ENCODE results near the gene PCGF2. TPM values are rescaled to one million over a fixed set of nuclear protein-coding genes. Genes with fewer than 3 reads are reported as not detected.

Gene PCGF2
- total and polyA plus RNA-seq, 10 of the 15 experiments (the other 5 are each of a cell fraction or from before 2014, with no cell fraction given), result 2.7 to 35.6 (median 7.2) TPM

- intact Hi-C loops (cut with micrococcal nuclease; ENCODE audit: unreplicated experiment), result no loop called here
- ATAC-seq (peak; percentile 9), DNase-seq (ENCODE audit: low read depth, low spot score) (no peak), FAIRE-seq (no peak)
- Histone ChIP-seq H2AFZ (ENCODE audit: control insufficient read depth, low read depth, low read length) (peak overlapping the region; percentile 37; the same call in 1 of the 2 replicates), H3K4me3 (peak overlapping the region; percentile 70), H3K4me1 (ENCODE audit: control insufficient read depth, insufficient read depth, low read length) (peaks cover 30% of the 10 kb centered on the region), H3K9me3 (replicated peaks; ENCODE audit: control insufficient read depth, insufficient read depth, low read length) (no peaks in the 10 kb centered on the region), H3K27me3 (replicated peaks in 1 of 2; ENCODE audit: control insufficient read depth in 2 of 2, insufficient read depth in 2 of 2, low read length in 1 of 2) (no peaks in the 10 kb centered on the region; a peak in 1 of 4 replicates), H3K27ac (ENCODE audit: control insufficient read depth, insufficient read depth) (peak overlapping the region; percentile 51), H3K9ac (ENCODE audit: control insufficient read depth, insufficient read depth, low read length) (peak overlapping the region; percentile 61; the same call in 1 of the 2 replicates), H4K20me1 (ENCODE audit: control insufficient read depth, insufficient read depth) (no peaks in the 10 kb centered on the region), H3K36me3 (ENCODE audit: control insufficient read depth in 2 of 2, insufficient read depth in 2 of 2, low read length in 1 of 2) (no peaks in the 10 kb centered on the region; a peak in 2 of 4 replicates), H3K4me2 (ENCODE audit: control insufficient read depth, insufficient read depth) (peak overlapping the region; percentile 96), H3K79me2 (ENCODE audit: control insufficient read depth, insufficient read depth, low read length) (peaks cover 45% of the 10 kb centered on the region)
- BruUV-seq (replicated peaks), result TSS peak; percentile 72
- POLR2A ChIA-PET, result interaction anchor here (0.6 to 0.9 kb wide), 4 partner anchors 20 to 1186 kb away, joined by 3 to 5 read pairs (median 4); no protein-coding TSS in a partner anchor
- WGBS (ENCODE audit: insufficient coverage, insufficient replicate concordance, low lambda C conversion rate, missing lambda C conversion rate), result 9% methylated on average over 72 of the region's 79 CpGs
- RAD21 ChIA-PET (ENCODE audit: unreplicated experiment), result interaction anchor here (0.6 to 0.7 kb wide), 2 partner anchors 146 to 190 kb away, joined by 3 to 4 read pairs; no protein-coding TSS in a partner anchor
- SMC1A ChIA-PET (ENCODE audit: uncharacterized antibody, unreplicated experiment), result interaction anchor here (0.9 to 2.6 kb wide), 5 partner anchors 15 to 83 kb away, joined by 3 to 9 read pairs (median 4); partner anchors contain the start of gene MLLT6
- CTCF ChIA-PET, result interaction anchor here (1.1 kb wide), 1 partner anchor 120 kb away, joined by 4 read pairs; the partner anchor contains the start of gene LASP1
- in situ Hi-C loops (cut with MboI), result loop anchor here (10.0 kb wide), 1 partner anchor 405 kb away; the partner anchor contains the start of gene PLXDC1
- TF ChIP-seq TCF3 (IDR thresholded peaks at IDR 0.05; ENCODE audit: borderline replicate concordance, insufficient read depth, low read depth, low read length) (no peak), MLLT1 (IDR thresholded peaks at IDR 0.05) (peak; percentile 39; the same call in 1 of the 2 replicates), ZNF687 (IDR thresholded peaks at IDR 0.05) (0 out of 2 replicates have a peak, but pooled peaks have one; percentile 45), NR2F1 (conservative IDR thresholded peaks at IDR 0.05) (peak; percentile 58; the same call in 1 of the 2 replicates), DPF2 (IDR thresholded peaks at IDR 0.05) (no peak), GATAD2B (conservative IDR thresholded peaks at IDR 0.05; ENCODE audit: low read depth) (peak; percentile 54; the same call in 1 of the 2 replicates), SIN3A (IDR thresholded peaks at IDR 0.05; ENCODE audit: low read depth, low read length) (0 out of 2 replicates have a peak, but pooled peaks have one; percentile 29), RELA (IDR thresholded peaks at IDR 0.05; ENCODE audit: borderline replicate concordance, partially characterized antibody) (no peak), ZBTB40 (IDR thresholded peaks at IDR 0.05; ENCODE audit: borderline replicate concordance) (peak; percentile 59; the same call in 1 of the 2 replicates), RAD51 (IDR thresholded peaks at IDR 0.05) (peak; percentile 29; the same call in 1 of the 2 replicates), EED (IDR thresholded peaks at IDR 0.05; ENCODE audit: low read depth) (no peak; the same call in none of the 2 replicates), IRF4 (IDR thresholded peaks at IDR 0.05; ENCODE audit: low read depth, low read length) (no peak)
Observed at GRCh38 chr17:38749223-38750043, 1.3 kb upstream of the PCGF2 start.

All from GM12878 (cell line).